ENCODE measurements around the gene TDRD7. TPM values are rescaled to one million over a fixed set of nuclear protein-coding genes. Genes with fewer than 3 reads are reported as not detected.

The TDRD7 gene
- total RNA-seq, 3 donors from 2014 or later, result 9.8 to 15.1 (median 14.8) TPM

DNA sequence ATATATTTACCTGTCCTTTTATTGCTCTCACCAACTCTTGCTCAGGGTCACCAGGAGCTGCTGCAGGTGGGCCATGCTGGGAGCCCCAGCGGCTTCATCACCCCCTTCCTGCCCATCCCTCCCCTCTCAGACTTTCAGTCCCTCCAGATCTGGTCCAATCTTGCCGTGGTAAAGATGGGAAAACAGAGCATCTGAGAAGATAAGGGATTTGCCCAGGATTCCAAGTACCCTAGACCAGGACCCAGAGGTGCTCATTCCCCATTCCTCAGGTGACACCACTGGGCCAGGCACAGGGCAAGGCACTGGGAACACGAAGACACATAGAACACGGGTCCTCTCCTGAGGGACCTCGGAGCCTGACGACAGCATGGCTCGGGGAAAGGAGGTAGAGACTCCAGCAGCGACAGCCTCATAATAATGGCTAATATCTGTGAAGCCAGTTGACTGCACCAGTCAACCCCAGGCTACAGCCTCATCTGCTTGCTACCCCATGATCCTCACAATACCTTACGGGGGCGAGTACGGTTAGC lies 107.6 kb downstream of the TDRD7 start:
- intact Hi-C loops (cut with DNase I; ENCODE audit: low total_unique reads), result no loop called here
- Histone ChIP-seq H3K4me3 (no peak overlapping the region), H3K4me1 (no peaks in the 10 kb centered on the region), H3K27ac (peak overlapping the region in 1 of 2 donors; percentile 29), H3K27me3 (no peaks in the 10 kb centered on the region), H3K36me3 (no peaks in the 10 kb centered on the region), H3K9me3 (no peaks in the 10 kb centered on the region)
- DNase-seq (ENCODE audit: low spot score in 2 of 2), result no peak
- no peak for TF ChIP-seq POLR2AphosphoS5 (IDR thresholded peaks at IDR 0.05)
- TF ChIP-seq, protein P1, sequence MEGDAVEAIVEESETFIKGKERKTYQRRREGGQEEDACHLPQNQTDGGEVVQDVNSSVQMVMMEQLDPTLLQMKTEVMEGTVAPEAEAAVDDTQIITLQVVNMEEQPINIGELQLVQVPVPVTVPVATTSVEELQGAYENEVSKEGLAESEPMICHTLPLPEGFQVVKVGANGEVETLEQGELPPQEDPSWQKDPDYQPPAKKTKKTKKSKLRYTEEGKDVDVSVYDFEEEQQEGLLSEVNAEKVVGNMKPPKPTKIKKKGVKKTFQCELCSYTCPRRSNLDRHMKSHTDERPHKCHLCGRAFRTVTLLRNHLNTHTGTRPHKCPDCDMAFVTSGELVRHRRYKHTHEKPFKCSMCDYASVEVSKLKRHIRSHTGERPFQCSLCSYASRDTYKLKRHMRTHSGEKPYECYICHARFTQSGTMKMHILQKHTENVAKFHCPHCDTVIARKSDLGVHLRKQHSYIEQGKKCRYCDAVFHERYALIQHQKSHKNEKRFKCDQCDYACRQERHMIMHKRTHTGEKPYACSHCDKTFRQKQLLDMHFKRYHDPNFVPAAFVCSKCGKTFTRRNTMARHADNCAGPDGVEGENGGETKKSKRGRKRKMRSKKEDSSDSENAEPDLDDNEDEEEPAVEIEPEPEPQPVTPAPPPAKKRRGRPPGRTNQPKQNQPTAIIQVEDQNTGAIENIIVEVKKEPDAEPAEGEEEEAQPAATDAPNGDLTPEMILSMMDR (IDR thresholded peaks at IDR 0.05), result no peak
- TF ChIP-seq POLR2A (IDR thresholded peaks at IDR 0.05), result no peak

DNA sequence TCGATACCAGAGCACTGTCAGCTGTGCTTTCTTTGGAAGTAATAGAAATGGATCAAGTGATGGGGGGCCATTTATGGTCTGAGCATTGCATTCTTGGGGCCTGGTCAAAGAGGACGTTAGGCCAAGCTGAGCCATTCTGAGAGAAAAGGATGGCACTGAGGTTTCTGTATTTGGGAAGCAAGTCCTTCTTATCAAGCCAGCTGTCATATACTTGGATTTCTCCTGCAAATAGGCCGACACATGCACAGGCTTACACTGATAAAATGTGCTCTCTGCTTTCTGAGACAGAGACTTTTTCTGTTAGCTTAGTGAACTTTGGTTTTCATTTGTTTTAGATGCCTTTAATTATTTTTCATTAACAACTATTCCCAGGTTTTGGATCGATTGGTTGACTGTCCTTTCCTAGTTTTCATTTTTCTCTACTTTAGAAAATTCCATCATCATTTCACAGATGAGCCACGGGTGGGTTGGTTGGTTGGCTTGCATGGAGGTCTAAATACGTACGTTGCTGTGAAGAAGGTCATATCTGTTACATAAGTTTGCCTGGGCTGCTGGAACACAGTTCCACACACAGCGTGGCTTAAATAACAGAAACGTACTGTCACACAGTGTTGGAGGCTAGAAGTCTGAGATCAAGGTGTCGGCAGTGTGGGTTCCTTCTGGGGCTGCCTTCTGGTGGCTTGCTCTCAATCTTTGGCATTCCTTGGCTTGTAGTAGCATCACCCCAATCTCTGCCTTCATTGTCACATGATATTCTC lies 109.9 kb downstream of the TDRD7 start:
- Histone ChIP-seq H3K27ac (no peak overlapping the region), H3K4me1 (no peaks in the 10 kb centered on the region), H3K4me3 (no peak overlapping the region), H3K27me3 (no peaks in the 10 kb centered on the region), H3K36me3 (no peaks in the 10 kb centered on the region), H3K9me3 (no peaks in the 10 kb centered on the region)
- no peak for TF ChIP-seq POLR2AphosphoS5 (IDR thresholded peaks at IDR 0.05)
- no peak for TF ChIP-seq POLR2A (IDR thresholded peaks at IDR 0.05)
- TF ChIP-seq, protein P1 (IDR thresholded peaks at IDR 0.05), result no peak
- intact Hi-C loops (cut with DNase I; ENCODE audit: low total_unique reads), result no loop called here
- DNase-seq (ENCODE audit: low spot score in 2 of 2), result no peak

DNA sequence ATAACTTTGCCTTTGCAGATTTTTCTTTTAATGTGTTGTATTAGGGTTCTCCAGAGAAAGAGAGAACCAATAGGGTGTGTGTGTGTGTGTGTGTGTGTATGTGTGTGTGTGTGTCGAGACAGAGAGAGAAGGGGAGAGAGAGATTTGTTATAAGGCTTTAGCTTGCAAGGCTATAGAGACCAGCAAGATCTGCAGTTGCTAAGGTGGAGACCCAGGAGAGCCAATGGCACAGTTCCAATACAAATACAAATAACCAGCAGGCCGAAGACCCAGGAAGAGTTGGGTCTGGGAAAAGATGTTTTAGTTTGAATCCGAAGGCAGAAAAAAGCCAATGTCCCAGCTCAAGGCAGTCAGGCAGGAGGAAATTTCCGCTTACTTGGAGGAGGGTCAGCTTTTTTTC lies 112.5 kb downstream of the TDRD7 start:
- TF ChIP-seq POLR2A (IDR thresholded peaks at IDR 0.05) (no peak), POLR2AphosphoS5 (IDR thresholded peaks at IDR 0.05) (no peak)
- TF ChIP-seq, protein P1 (IDR thresholded peaks at IDR 0.05), result no peak
- H3K4me1 ChIP-seq, result peaks cover 0 to 6% of the 10 kb centered on the region in 2 donors
- intact Hi-C loops (cut with DNase I; ENCODE audit: low total_unique reads), result no loop called here

DNA sequence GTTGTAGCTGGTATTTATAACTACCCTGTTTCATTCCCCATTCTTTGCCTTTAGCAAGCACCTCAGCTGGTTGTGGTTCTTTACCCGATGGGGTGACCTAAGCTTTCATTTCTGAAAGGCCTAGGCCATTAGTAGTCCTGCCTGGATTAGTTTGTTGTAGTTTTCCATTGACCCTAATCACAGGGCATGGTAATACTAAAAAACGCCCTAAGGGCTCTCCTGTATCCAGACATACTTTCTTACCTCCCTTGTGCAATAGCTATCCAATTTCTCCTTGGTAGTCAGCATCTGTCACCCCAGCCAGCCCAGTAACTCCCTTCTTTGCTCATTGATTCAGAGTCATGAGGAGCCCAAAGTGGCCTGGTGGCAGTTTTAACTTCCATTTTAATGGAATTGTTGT lies 113.6 kb downstream of the TDRD7 start:
- TF ChIP-seq POLR2AphosphoS5 (IDR thresholded peaks at IDR 0.05), result no peak
- TF ChIP-seq, protein P1 (IDR thresholded peaks at IDR 0.05), result no peak
- no peak for TF ChIP-seq POLR2A (IDR thresholded peaks at IDR 0.05)
- Histone ChIP-seq H3K36me3 (no peaks in the 10 kb centered on the region), H3K9me3 (no peaks in the 10 kb centered on the region), H3K4me1 (peaks cover 0 to 6% of the 10 kb centered on the region in 2 donors), H3K27me3 (no peaks in the 10 kb centered on the region), H3K4me3 (no peak overlapping the region), H3K27ac (peak overlapping the region; percentile 26 to 31)
- intact Hi-C loops (cut with DNase I; ENCODE audit: low total_unique reads), result no loop called here
- no peak for DNase-seq (ENCODE audit: low spot score in 2 of 2)

More for the DNA sequence above, 112.5 kb downstream of the TDRD7 start:
- no peak for DNase-seq (ENCODE audit: low spot score in 2 of 2)
- Histone ChIP-seq H3K27me3 (no peaks in the 10 kb centered on the region), H3K9me3 (no peaks in the 10 kb centered on the region), H3K36me3 (no peaks in the 10 kb centered on the region), H3K4me3 (no peak overlapping the region), H3K27ac (no peak overlapping the region)

DNA sequence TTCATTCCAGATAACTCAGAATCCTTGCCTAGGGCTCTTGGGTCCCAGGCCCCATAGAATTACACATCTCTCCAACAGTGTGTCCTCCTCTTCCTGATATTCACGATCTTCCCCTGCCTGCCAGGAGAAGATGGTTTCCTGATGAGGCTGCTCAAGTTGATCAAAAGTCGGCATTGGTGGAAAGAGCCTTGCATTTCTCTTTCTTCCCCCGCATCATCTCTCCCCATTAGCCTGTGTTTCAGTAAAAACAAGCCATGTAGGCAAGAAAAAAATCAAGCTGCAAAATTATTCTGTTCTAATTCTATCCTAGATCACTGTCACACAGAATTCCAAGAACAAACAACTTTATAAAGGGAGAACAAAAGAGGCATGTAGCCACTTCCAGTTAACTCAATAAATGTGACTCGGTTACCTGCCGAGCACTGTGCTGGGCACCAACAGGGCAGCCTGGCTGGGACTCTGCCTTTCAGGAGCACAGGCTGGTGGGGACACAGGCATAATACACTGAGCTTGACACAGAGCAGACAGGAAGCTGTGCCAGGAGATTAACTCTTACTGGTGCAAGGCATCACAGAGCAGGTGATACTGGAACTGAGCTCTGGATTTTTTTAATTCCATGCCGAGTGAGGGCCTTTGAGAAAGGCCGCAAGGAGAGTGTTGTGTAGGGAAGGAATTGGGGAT lies 115.1 kb downstream of the TDRD7 start:
- Histone ChIP-seq H3K4me3 (no peak overlapping the region), H3K4me1 (peaks cover 0 to 6% of the 10 kb centered on the region in 2 donors), H3K9me3 (no peaks in the 10 kb centered on the region), H3K36me3 (no peaks in the 10 kb centered on the region), H3K27ac (peak overlapping the region in 1 of 2 donors; percentile 82), H3K27me3 (no peaks in the 10 kb centered on the region)
- intact Hi-C loops (cut with DNase I; ENCODE audit: low total_unique reads), result no loop called here
- TF ChIP-seq POLR2A (IDR thresholded peaks at IDR 0.05) (no peak), POLR2AphosphoS5 (IDR thresholded peaks at IDR 0.05) (no peak)
- TF ChIP-seq, protein P1 (IDR thresholded peaks at IDR 0.05), result no peak
- DNase-seq (ENCODE audit: low spot score in 2 of 2), result no peak

All from breast epithelium (tissue), 4 donors.